T-helper 2 cell treated with Interferon-gamma antibody and Interleukin-4, amounts not matched to agents 100 ng/mL and 5 ng/mL, for 36 hours (primary cell): ENCODE results near the gene FRMPD1. TPM values are rescaled to one million over a fixed set of nuclear protein-coding genes. Genes with fewer than 3 reads are reported as not detected.

ENCODE experiments used
- intact Hi-C: fragments of 100-400 bp; cut with micrococcal nuclease; formaldehyde crosslinking; loops from one replicate; pipeline ENCODE4 v1.15.1; 2023
- total RNA-seq: library from RNA; stranded (reverse); gene quantifications from 2 replicates; pipeline ENCODE4 v1.2.3, GENCODE V29; 2022

FRMPD1 gene
- total RNA-seq, 1 donor from 2014 or later: not detected

- intact Hi-C loops: no loop called here
These were observed 124.6 kb downstream of the FRMPD1 start for GRCh38 chr9:37775216-37775919.

GRCh38 chr9:37776328-37776727 lies 125.6 kb downstream of the FRMPD1 start:
- intact Hi-C loops: no loop called here

GRCh38 chr9:37778534-37778933 lies 127.8 kb downstream of the FRMPD1 start:
- intact Hi-C loops: no loop called here

GRCh38 chr9:37784291-37784615 lies 133.5 kb downstream of the FRMPD1 start:
- intact Hi-C loops: no loop called here

GRCh38 chr9:37784616-37785483 lies 134.1 kb downstream of the FRMPD1 start, which contains the start of gene EXOSC3:
Gene EXOSC3, minus strand, starts transcription at chr9:37785064. Its CDS starts 20 bp downstream, at chr9:37785044.
- intact Hi-C loops: loop anchor here (1.0 to 5.0 kb wide), 4 partner anchors 15 to 193 kb away; partner anchors contain the start of genes DCAF10, SLC25A51, TOMM5 and TRMT10B

GRCh38 chr9:37787059-37787458 lies 136.3 kb downstream of the FRMPD1 start:
- intact Hi-C loops: loop anchor here (5.0 kb wide), 1 partner anchor 195 kb away; the partner anchor contains the start of gene TOMM5

- intact Hi-C loops: loop anchor here (5.0 kb wide), 1 partner anchor 196 kb away; the partner anchor contains the start of gene TOMM5
These were observed 137.6 kb downstream of the FRMPD1 start for GRCh38 chr9:37788332-37788731.

GRCh38 chr9:37790096-37790495 lies 139.3 kb downstream of the FRMPD1 start:
- intact Hi-C loops: no loop called here

- intact Hi-C loops: no loop called here
These were observed 141.4 kb downstream of the FRMPD1 start for GRCh38 chr9:37792122-37792521.

GRCh38 chr9:37796232-37796631 lies 145.5 kb downstream of the FRMPD1 start:
- intact Hi-C loops: no loop called here

Other genes with a start within 250 kb of the FRMPD1 start
- 50.9 and 52.3 TPM in 2 replicates for gene GRHPR, start 228.3 kb upstream of the FRMPD1 start, total RNA-seq
- gene ZBTB5, start 185.5 kb upstream of the FRMPD1 start, total RNA-seq: 10.3 and 10.7 TPM in 2 replicates
- gene POLR1E, start 165.0 kb upstream of the FRMPD1 start, total RNA-seq: 34.7 and 35.3 TPM in 2 replicates
- gene FBXO10, start 74.6 kb upstream of the FRMPD1 start, total RNA-seq: 1.7 and 2.5 TPM in 2 replicates
- 101 and 103 TPM in 2 replicates for gene TOMM5, start 58.4 kb upstream of the FRMPD1 start, total RNA-seq
- 13.1 and 14.0 TPM in 2 replicates for gene TRMT10B, start 102.9 kb downstream of the FRMPD1 start, total RNA-seq
- gene EXOSC3, start 134.1 kb downstream of the FRMPD1 start, total RNA-seq: 76.6 and 87.0 TPM in 2 replicates
- gene DCAF10, start 149.8 kb downstream of the FRMPD1 start, total RNA-seq: 16.7 and 18.1 TPM in 2 replicates